C4-2B (cell line): ENCODE measurements around the gene PRDX5.
"Not testable (repeated sequence)": the region's sequence is repeated elsewhere in the genome, so short reads cannot be mapped to it uniquely, and the experiment has no call there.

ENCODE experiments used
- CTCF ChIP-seq: fragments of 450-650 bp; conservative IDR thresholded peaks from 2 replicates; pipeline ENCODE4 v1.5.1; 2017; ENCODE audit warnings: mild to moderate bottlenecking
- ZFX ChIP-seq: fragments of 450-650 bp; IDR thresholded peaks from 2 replicates; pipeline ENCODE4 v1.6.1; 2017

GRCh38 chr11:64307795-64308194, 10.1 kb upstream of the PRDX5 start:
- TF ChIP-seq CTCF, ZFX: not testable (repeated sequence)
